SK-N-SH treated with all-trans-retinoic acid at 6 μM for 48 hours (cell line): ENCODE results near the gene RASA1.

ENCODE experiments used
- GLIS3 ChIP-seq: fragments of 250-450 bp; sonication (Bioruptor Pico); IDR thresholded peaks from 2 replicates; pipeline ENCODE4 v1.5.0; 2020; ENCODE audit warnings: mild to moderate bottlenecking, moderate library complexity
- ISL1 ChIP-seq: fragments of 250-450 bp; sonication (Bioruptor Pico); IDR thresholded peaks from 2 replicates; pipeline ENCODE4 v2.1.2; 2022; ENCODE audit warnings: mild to moderate bottlenecking, moderate library complexity

GRCh38 chr5:87394411-87395165, 126.9 kb downstream of the RASA1 start:
- no peak for TF ChIP-seq GLIS3 (CRISPR knock-in tag)
- no peak for TF ChIP-seq ISL1
